Measurements from ENCODE around the gene TCF7L1.

DNA sequence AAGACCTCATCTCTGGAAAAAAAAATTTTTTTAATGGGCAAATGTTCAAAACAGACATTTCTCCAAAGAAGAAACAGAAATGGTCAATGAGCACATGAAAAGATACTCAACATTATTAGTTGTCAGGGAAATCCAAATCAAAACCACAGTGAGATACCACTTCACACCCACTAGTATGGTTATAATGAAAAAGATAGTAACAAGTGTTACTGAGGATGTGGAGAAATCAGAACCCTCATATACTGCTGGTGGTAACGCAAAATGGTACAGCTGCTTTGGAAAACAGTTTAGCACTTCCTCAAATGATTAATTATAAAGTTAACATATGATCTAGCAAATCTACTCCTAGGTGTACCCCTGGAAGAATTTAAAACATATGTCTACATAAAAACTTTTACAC, 29.0 kb upstream of the TCF7L1 start:
- TF ChIP-seq, protein P1, sequence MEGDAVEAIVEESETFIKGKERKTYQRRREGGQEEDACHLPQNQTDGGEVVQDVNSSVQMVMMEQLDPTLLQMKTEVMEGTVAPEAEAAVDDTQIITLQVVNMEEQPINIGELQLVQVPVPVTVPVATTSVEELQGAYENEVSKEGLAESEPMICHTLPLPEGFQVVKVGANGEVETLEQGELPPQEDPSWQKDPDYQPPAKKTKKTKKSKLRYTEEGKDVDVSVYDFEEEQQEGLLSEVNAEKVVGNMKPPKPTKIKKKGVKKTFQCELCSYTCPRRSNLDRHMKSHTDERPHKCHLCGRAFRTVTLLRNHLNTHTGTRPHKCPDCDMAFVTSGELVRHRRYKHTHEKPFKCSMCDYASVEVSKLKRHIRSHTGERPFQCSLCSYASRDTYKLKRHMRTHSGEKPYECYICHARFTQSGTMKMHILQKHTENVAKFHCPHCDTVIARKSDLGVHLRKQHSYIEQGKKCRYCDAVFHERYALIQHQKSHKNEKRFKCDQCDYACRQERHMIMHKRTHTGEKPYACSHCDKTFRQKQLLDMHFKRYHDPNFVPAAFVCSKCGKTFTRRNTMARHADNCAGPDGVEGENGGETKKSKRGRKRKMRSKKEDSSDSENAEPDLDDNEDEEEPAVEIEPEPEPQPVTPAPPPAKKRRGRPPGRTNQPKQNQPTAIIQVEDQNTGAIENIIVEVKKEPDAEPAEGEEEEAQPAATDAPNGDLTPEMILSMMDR (optimal IDR thresholded peaks at IDR 0.05 in 1 of 3, IDR thresholded peaks at IDR 0.05 in 1 of 3, conservative IDR thresholded peaks at IDR 0.05 in 1 of 3; ENCODE audit: extremely low read depth in 1 of 3, insufficient read depth in 2 of 3, low read length in 3 of 3) = no peak
- TF ChIP-seq EZH2 (IDR thresholded peaks at IDR 0.05; ENCODE audit: low read length) = no peak

Data from keratinocyte (primary cell).